ENCODE data around the gene KIAA1614.

- TF ChIP-seq CTCF (IDR thresholded peaks at IDR 0.05; ENCODE audit: low read depth, low read length), result no peak
- no peak for TF ChIP-seq EZH2phosphoT487 (IDR thresholded peaks at IDR 0.05; ENCODE audit: low read depth)
Observed at GRCh38 chr1:180974236-180974635, 61.5 kb downstream of the KIAA1614 start.
